NT2/D1 (cell line): ENCODE measurements around the gene TRABD2B.

ENCODE experiments used
- DNase-seq: peaks from one replicate; pipeline ENCODE4 v3.0.0-alpha.2; 2011; ENCODE audit warnings: low read depth, low spot score
- H3K27me3 ChIP-seq: 2 replicates; pipeline ENCODE4 v1.6.0; 2011; ENCODE audit warnings: mild to moderate bottlenecking; ENCODE audit not compliant: insufficient read length, insufficient read depth
- H3K36me3 ChIP-seq: 2 replicates; pipeline ENCODE4 v1.6.1; 2011; ENCODE audit warnings: mild to moderate bottlenecking, low read length, mixed read lengths; ENCODE audit not compliant: insufficient read depth, insufficient read length
- H3K4me1 ChIP-seq: 2 replicates; pipeline ENCODE4 v1.5.1; 2011; ENCODE audit not compliant: insufficient read depth, insufficient read length
- H3K4me3 ChIP-seq: 2 replicates; pipeline ENCODE4 v1.5.1; 2011; ENCODE audit warnings: low read depth; ENCODE audit not compliant: insufficient read length
- H3K9ac ChIP-seq: 2 replicates; pipeline ENCODE4 v1.6.0; 2011; ENCODE audit warnings: low read depth; ENCODE audit not compliant: insufficient read length
- H3K9me3 ChIP-seq: 2 replicates; pipeline ENCODE4 v1.5.1; 2011; ENCODE audit warnings: mild to moderate bottlenecking, low read length; ENCODE audit not compliant: insufficient read depth
- SUZ12 ChIP-seq: IDR thresholded peaks from 2 replicates; pipeline ENCODE4 v1.6.1; 2011; ENCODE audit not compliant: insufficient read length, insufficient read depth; ENCODE audit errors: extremely low read depth
- YY1 ChIP-seq: IDR thresholded peaks from 2 replicates; pipeline ENCODE4 v1.6.1; 2011; ENCODE audit not compliant: insufficient read length, insufficient read depth
- ZNF274 ChIP-seq: IDR thresholded peaks from 2 replicates; pipeline ENCODE4 v1.6.1; 2011; ENCODE audit warnings: mild to moderate bottlenecking, low read depth, low read length

TRABD2B gene

DNA sequence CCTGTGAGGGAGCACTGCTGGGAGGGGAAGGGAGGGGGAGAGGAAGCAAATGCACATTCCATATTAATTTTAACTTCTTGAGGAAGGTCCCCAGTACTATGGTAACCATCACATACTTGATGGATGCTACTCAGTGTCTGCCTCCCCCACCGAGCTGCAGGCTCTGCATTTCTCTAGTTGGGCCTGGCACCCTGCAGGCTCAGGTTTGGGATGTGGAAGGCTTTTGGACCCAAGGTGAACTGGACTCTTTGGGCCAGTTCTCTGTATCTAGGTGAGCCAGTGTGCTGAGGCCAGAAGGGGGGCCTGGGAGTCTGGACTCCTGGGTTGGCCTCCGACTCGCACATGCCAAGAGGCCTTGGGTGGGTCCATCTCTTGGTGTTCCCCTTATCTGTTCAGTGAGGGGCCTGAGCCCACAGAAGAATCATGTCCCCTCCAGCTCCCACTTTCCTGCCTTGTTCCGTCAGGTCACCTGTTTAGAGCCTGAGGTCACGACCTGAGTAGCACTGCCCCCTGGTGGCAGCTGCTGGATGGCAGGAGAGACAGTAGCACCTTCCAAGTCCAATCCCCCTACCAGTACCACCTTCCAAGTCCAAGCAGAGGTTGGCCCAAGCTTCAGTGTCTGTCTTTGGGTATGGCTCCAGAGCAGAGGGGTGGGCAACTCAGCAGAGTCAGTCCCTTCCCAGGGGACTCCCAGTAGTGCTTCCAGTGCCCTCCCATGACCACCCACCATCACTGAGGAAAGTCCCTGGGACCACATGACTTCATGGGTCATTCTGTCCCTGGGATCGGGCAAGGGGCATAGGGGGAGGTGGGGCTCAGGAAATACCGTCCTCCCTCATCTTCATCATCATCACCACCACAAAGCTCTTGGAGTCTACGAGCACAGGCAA lies 241.8 kb downstream of the TRABD2B start:
- no peak overlapping the region for H3K9ac ChIP-seq
- peaks cover 24% of the 10 kb centered on the region for H3K4me1 ChIP-seq
- H3K9me3 ChIP-seq, result no peaks in the 10 kb centered on the region
- H3K4me3 ChIP-seq, result no peak overlapping the region
- no peaks in the 10 kb centered on the region for H3K36me3 ChIP-seq
- H3K27me3 ChIP-seq, result peaks cover 4% of the 10 kb centered on the region
- TF ChIP-seq SUZ12 (no peak), YY1 (no peak), ZNF274 (no peak)
- peak; percentile 81 for DNase-seq

DNA sequence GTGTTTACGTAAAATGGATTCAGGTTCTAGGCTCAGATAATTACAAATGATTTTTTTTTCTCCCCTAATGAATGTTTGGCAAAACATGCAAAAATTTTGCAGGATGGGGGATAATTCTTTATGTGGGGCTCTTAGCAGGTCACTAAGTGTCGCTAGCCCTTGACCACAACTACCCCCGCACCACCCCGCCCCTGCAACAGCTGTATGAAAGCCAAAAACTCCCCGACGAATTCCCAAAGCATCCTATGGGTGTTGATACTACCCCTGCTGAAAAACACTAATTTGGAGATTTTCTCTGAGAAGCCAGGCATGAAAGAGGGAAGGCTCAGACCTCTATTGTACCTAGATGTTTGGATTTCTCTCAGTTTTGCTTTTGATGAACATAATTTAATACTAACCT lies 243.0 kb downstream of the TRABD2B start:
- H3K9ac ChIP-seq, result no peak overlapping the region
- H3K36me3 ChIP-seq, result no peaks in the 10 kb centered on the region
- no peak for TF ChIP-seq SUZ12
- no peak for TF ChIP-seq ZNF274
- TF ChIP-seq YY1, result no peak
- no peak overlapping the region for H3K4me3 ChIP-seq
- no peak for DNase-seq
- H3K27me3 ChIP-seq, result peaks cover 4% of the 10 kb centered on the region
- H3K9me3 ChIP-seq, result no peaks in the 10 kb centered on the region
- peaks cover 24% of the 10 kb centered on the region for H3K4me1 ChIP-seq

- TF ChIP-seq YY1 (no peak), SUZ12 (no peak), ZNF274 (no peak)
- DNase-seq, result no peak
- no peaks in the 10 kb centered on the region for H3K36me3 ChIP-seq
- H3K4me3 ChIP-seq, result no peak overlapping the region
- H3K9ac ChIP-seq, result no peak overlapping the region
- H3K27me3 ChIP-seq, result peaks cover 4% of the 10 kb centered on the region
- peaks cover 24% of the 10 kb centered on the region for H3K4me1 ChIP-seq
- no peaks in the 10 kb centered on the region for H3K9me3 ChIP-seq
Measured at GRCh38 chr1:47753808-47754207, 243.4 kb downstream of the TRABD2B start.

DNA sequence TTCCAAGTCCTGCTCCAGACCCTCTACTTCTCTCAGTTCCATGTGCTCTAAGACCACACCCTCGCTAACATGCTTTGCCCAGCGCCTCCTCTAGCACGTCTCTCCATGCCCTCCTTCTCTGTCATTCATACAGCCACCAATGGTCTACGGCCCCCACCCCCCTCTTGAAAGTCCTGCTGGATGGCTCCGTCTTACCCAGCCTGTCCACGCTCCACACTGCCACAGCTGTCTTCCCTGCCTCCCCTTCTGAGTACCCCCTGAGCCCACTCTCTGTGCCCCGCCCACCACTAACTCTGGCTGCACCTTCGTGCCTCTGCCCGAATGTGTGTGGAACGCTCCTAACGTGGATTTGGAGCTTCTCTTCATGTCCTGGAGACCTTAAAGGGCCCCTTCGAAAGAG lies 244.6 kb downstream of the TRABD2B start:
- Histone ChIP-seq H3K4me3 (no peak overlapping the region), H3K9me3 (no peaks in the 10 kb centered on the region), H3K4me1 (peaks cover 24% of the 10 kb centered on the region), H3K36me3 (no peaks in the 10 kb centered on the region), H3K9ac (no peak overlapping the region), H3K27me3 (peaks cover 2% of the 10 kb centered on the region)
- TF ChIP-seq YY1, result no peak
- TF ChIP-seq ZNF274, result no peak
- no peak for TF ChIP-seq SUZ12
- no peak for DNase-seq

- no peaks in the 10 kb centered on the region for H3K9me3 ChIP-seq
- DNase-seq, result no peak
- no peak overlapping the region for H3K9ac ChIP-seq
- H3K27me3 ChIP-seq, result peaks cover 2% of the 10 kb centered on the region
- H3K4me1 ChIP-seq, result peaks cover 24% of the 10 kb centered on the region
- H3K36me3 ChIP-seq, result no peaks in the 10 kb centered on the region
- TF ChIP-seq ZNF274 (no peak), SUZ12 (no peak), YY1 (no peak)
- no peak overlapping the region for H3K4me3 ChIP-seq
Measured at GRCh38 chr1:47751996-47752451, 245.2 kb downstream of the TRABD2B start.

DNA sequence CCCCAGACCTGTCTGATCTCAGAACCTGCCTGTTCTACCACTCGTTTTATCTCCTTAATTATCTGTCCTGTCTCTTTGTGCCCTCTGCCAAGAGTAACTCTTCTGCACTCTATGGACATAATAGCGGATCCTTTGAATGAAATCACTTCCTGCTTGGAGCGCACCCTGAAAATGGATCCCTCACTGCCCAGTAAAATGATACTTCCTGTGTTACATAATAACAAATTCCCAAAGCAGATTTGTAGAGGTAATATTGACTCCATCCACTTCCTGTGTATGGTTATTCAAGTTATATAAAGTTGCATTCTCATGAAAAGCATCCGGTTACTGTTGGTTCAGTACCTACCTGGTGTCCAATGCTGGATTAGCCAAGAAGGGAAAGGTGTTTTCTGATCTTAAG lies 246.0 kb downstream of the TRABD2B start:
- peaks cover 17% of the 10 kb centered on the region for H3K4me1 ChIP-seq
- no peak for DNase-seq

GRCh38 chr1:47745715-47746609 lies 251.2 kb downstream of the TRABD2B start:
- Histone ChIP-seq H3K9me3 (peaks cover 7% of the 10 kb centered on the region; the same call in 1 of the 2 replicates), H3K27me3 (peaks cover 2% of the 10 kb centered on the region), H3K9ac (no peak overlapping the region), H3K4me1 (no peaks in the 10 kb centered on the region), H3K36me3 (no peaks in the 10 kb centered on the region), H3K4me3 (no peak overlapping the region)
- no peak for TF ChIP-seq ZNF274
- TF ChIP-seq YY1, result no peak
- no peak for TF ChIP-seq SUZ12
- no peak for DNase-seq

More for the DNA sequence above, 246.0 kb downstream of the TRABD2B start:
- peaks cover 2% of the 10 kb centered on the region for H3K27me3 ChIP-seq
- no peaks in the 10 kb centered on the region for H3K36me3 ChIP-seq
- no peaks in the 10 kb centered on the region for H3K9me3 ChIP-seq
- no peak overlapping the region for H3K4me3 ChIP-seq
- no peak overlapping the region for H3K9ac ChIP-seq
- TF ChIP-seq YY1 (no peak), SUZ12 (no peak), ZNF274 (no peak)
